DMS153 treated with DMSO at 0.1 percent for 48 hours (cell line): ENCODE measurements around the gene FARS2.

ENCODE experiments used
- DNase-seq: peaks from one replicate; lab custom pipeline; 2025; ENCODE audit not compliant: unreplicated experiment; lab: John Stamatoyannopoulos, UW

Gene FARS2

DNA sequence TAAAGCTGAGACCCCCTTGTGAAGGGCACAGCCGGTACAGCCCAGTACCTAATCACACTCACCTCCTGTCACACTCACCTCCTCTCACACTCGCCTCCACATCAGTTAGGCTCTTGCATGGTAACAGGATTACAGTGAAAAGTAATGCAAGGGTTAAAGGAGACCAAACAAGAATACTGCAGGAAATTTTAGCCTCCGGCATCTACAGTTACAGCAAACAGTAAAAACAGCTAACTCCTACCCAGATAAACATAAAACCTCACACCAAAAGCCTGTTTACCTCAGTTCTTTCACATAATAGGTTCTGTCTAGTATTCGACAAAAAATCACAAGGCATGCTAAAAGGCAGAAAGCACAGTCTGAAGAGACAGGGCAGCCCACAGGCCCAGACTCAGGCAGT lies 55.6 kb downstream of the FARS2 start:
- no peak for DNase-seq

DNA sequence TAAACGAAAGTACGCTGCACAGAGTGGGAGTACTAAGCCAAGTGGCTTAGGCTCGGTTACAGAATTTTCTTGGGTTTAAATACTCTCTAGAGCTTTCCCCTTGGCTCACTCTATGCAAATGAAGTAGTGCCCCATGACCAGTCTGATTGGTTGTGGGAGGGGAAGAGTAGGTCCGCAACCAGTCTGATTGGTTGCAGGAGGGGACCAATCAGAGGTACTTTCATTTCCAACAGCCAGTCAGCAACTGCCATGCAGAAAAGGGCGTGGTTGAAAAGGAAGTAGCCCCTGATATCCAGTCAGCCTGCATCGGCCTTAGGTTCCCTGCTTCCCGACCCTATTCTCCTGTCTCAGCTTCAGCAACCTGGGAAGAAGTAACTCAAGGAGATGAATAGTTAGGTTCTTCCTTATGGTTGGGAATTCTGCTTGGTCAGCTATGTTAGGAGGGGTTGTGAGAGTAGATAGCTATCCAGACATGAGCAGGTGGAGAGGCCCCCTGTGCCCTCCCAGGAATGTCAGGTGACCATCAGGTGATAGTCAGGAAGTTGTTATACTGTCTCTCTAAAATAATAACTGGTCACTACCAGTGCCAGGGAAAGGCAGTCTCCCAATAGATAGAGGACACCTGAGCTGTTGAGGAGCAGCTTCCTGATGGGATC lies 57.4 kb downstream of the FARS2 start:
- no peak for DNase-seq

- DNase-seq = no peak
Observed at GRCh38 chr6:5323979-5324378, 62.7 kb downstream of the FARS2 start.

DNA sequence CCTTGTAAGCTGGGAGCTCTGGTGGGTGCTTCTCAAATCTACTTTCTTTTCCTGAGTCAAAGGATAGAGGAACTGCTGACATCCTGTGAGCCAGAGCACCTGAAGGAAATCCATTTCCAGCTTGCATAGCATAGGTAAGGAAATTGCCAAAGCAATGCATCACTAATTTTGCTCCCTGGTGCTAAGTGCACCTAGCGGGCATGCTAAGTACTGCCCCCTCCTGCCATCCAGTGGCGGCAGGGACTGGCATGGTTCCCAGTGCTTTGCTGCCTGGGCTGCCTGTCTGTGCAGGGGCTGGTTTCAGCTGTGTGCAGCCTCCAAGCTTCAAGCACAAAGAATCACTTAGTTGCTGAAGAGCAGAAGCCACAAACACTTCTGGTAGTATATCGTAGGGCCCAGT lies 63.9 kb downstream of the FARS2 start:
- DNase-seq = no peak

DNA sequence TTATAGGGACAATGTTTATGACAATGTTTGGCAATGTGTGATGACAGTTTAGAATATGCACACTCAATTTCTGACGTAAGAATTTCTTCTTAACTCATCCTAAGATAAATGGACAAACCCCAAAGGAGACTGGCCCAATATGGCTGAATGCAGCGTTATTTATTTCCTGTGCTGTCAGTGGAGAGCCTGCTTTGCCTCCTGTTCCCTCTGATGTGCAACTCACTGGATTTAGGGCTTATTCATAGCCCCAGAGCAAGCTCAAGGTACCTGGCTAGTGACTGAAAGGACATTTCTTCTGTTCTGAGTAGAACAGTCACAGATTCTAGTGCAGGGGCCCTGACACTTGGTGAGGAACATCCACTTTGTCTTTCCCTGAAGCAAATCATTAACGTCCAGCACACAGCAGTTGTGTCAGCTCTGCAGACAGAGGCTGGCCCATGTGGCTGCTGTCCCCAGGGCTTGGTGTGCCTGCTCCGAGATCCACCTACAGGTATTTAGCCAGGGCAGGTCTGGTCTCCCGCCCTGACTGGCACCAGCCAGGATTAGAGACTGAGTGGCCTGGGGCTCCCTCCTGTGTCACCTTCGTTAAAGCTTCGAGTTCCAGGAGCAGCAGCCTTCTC lies 64.8 kb downstream of the FARS2 start:
- no peak for DNase-seq

DNA sequence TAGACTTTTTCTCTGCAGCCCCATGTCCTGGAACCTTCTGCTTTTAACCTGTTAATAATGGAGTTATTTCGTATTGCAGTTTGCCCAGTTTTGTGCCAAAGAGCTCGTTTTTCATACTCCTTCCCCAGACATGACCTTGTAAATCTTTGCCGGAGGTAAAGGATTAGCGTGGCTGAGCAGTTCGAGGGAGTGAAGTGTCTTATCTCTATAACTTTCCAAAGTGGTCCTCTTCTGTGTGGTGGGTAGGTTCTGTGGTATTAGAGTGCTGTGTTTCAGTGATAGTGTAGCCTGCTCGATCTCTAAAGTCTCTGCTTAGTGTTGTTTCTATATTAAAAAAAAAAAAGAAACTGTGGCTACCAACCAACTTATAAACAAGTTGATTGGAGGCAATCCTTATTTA lies 67.5 kb downstream of the FARS2 start:
- no peak for DNase-seq

- no peak for DNase-seq
Observed at GRCh38 chr6:5331845-5332442, 70.6 kb downstream of the FARS2 start.

DNA sequence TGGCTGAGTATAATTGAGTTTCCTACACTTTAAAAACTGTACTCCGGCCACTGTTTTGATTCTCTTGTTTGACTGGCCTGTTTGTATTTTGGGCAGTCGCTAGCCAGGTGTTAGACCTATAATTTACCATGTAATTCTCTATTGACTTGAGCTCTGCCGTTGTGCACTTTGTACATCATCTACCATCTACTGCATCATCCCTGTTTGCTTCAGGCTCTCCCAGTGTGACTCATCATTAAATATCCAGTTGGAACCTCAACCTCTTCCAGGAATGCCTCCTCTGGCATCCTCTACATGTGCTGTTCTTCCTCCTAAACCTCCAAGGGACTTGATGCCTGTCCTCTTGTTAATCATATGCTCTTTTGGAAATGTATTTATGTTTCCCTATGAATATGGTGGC lies 72.3 kb downstream of the FARS2 start:
- DNase-seq = no peak

DNA sequence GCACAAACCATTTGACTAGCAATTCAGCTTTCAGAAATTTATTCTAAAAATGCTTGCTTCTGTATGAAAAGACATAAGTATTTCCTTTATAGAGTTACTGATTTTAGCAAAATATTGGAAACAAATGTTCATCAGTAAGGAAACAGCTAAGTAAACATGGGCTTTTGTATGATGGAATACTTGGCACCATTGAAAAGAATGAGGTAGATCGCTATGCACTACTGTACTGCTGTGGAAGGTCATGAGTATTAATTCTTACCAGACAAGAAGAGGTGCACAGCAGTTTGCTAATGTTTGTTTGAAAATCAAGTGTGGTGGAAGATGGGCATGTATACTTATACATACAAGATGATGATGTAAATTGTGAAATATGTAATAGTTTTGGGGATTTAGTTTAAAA lies 73.0 kb downstream of the FARS2 start:
- no peak for DNase-seq

- no peak for DNase-seq
Observed at GRCh38 chr6:5335020-5335419, 73.7 kb downstream of the FARS2 start.

DNA sequence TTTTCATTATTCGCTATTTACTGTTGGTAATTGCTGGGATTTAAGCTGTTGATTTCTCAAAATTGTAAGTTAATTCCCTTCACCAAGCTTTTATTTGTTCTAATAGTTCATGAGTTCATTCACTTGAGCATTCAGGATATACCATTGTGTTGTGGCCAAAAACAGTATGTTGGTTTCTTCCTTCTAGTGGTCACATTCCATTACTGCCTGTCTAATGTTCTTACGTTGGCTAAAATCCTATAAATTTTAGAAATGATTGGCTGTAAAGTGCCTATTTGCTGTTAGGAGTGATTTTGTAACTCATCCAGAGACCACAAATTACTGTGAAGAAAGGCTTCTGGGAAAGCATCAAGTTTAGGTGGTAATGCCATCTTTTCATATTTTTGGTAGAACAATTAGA lies 76.3 kb downstream of the FARS2 start:
- no peak for DNase-seq

DNA sequence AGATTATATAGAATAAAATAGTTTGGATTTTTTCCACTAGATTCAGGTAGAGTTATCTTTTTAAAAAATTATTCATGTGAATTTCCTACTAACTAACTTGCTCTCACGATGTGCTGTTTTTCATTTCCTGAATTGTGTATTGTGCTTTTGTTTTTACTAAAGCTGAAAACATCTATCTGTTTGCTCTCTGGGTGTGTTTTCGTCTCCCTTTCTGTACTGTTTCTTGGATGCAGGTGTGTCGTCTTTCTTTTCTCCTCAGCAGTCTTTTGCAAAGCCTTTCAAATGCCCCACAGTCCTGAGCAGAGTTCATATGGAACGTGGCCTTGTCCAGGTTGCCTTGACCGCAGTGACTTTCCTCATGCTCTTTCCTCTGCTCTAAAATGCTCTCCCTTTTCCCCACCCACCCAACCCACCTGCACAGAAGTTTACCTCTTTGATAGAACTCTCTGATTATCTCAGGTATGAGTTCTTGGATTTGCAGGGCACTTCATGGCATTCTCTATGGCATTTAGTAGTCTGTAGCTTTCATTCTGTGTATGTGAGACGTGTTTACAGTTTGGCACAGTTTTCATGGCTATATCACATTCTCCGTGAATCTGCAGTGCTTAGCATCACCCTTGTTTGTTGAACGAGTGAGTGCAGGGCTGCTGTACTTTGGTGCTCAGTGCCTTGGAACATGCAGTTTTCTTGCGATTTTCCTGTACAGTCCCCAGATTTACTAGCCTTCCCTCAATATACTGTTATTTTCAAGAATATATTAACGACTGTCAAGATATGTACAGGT lies 77.1 kb downstream of the FARS2 start:
- no peak for DNase-seq

GRCh38 chr6:5339786-5340185 lies 78.5 kb downstream of the FARS2 start:
- DNase-seq = no peak

- DNase-seq = no peak
Observed at GRCh38 chr6:5341845-5342244, 80.5 kb downstream of the FARS2 start.

DNA sequence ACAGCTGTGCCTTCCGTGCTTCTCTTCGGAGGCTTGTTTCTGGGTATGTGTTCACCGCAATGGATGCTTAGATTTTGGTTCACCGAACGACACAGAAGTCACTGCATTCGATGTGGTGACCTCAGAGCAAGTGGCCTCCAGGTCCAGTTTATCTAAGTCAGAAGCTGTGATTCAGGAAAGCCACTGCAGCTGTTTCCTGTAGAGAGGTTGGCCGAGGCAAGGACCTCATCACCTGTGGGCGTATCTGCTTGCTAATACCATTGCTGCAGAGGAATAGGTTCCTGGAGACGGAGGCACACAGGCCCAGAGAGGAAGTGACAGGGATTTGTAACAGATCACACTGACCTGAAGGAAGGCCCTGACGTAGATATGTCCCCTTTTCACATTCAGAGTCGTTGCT lies 82.7 kb downstream of the FARS2 start:
- no peak for DNase-seq

GRCh38 chr6:5345324-5345723 lies 84.0 kb downstream of the FARS2 start:
- DNase-seq = no peak

- no peak for DNase-seq
Observed at GRCh38 chr6:5351552-5352210, 90.4 kb downstream of the FARS2 start.

DNA sequence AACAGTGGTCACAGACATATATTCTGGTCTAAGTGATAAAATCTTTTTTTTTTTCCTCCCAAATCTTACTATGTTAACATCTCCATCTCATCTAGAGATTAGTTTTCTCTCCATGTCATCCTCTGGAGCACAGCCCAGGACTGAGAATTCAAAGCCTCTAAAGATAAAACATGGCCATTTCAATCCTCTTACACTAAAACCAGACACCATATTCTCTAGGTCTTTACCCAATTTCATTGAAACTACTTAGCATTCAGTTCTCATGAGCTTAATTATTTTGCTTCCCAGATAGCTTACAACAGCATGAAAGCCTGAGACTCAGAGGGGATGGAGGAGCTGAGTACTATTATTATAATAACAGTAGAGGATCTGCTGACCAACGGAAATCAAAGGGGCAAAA lies 92.7 kb downstream of the FARS2 start:
- no peak for DNase-seq

DNA sequence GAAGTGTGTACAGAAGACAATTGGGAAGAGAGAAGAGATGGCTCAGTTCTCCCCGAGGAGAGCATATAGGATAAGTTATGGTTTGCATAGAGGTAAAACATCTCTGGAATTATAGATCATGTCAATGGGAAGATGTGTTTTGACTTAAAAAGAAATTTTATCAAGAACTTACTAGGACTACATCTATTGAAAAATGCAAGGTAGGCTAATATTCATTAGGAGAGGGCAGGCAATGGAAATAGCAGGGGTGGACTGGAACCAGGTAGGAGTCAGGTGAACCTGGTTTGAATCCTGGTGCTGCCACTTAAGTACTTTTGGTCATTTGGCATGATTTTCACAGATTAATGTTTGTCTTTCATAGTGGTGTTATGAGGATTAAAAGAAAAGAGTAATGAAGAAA lies 96.2 kb downstream of the FARS2 start:
- no peak for DNase-seq

- no peak for DNase-seq
Observed at GRCh38 chr6:5359417-5359816, 98.1 kb downstream of the FARS2 start.

- no peak for DNase-seq
Observed at GRCh38 chr6:5361396-5361795, 100.1 kb downstream of the FARS2 start.
